NCI-H345 treated with DMSO at 0.1 percent for 48 hours (cell line): ENCODE measurements around the gene IQCE.

Experiments
- DNase-seq: peaks from one replicate; lab custom pipeline; 2025; ENCODE audit not compliant: unreplicated experiment; lab: John Stamatoyannopoulos, UW

The IQCE gene

GRCh38 chr7:2520761-2521290, 38.0 kb upstream of the IQCE start:
- no peak for DNase-seq

- DNase-seq = no peak
Observed at GRCh38 chr7:2521341-2521745, 37.4 kb upstream of the IQCE start.

- DNase-seq = no peak
Observed at GRCh38 chr7:2521952-2522591, 36.7 kb upstream of the IQCE start.

GRCh38 chr7:2522780-2523433, 35.9 kb upstream of the IQCE start:
- DNase-seq = no peak

GRCh38 chr7:2523461-2523936, 35.3 kb upstream of the IQCE start:
- peak; percentile 84 for DNase-seq

DNA sequence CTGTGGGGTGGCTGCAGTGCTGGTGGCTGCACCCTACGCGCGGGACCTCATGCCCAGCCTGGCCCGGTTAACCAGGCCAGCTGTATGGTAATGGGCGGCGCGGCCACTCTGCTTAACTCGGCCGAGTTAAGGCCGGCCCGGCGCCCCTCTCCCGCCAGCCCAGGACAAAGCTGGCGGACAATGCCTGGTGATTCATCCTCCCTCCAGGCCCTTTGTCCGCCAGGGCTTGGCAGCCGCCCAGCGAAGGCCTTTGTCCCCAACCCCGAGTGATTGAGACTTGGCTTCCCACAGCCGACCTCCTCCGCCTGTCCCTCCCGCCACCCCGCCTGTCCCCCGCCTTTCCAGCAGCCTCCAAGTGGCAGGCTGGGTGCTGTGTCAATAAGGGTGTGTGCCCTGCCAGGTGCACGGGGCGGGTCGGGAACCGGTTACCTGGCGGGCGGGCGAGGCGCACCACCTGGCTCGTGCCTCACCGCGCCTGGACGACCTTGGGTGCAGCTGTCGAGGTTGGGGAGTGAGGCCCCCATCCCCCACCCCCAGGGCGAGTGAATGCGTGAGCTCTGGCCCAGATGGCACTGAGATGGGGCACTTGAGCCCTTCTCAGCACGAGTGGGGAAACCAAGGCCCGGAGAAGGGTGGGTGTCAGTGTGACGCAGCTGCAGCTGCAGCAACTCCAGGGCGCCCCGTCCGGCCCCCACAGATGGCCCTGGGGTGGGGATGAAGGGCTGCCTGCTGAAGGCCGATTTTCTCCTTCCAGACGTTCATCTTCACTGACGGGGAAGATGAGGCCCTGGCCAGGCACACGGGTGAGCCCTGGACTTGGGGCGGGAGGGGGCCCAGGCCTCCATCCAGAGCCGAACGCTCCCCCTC, 34.6 kb upstream of the IQCE start:
- peak; percentile 92 for DNase-seq

GRCh38 chr7:2524808-2525657, 33.7 kb upstream of the IQCE start:
- DNase-seq = peak; percentile 59

GRCh38 chr7:2525658-2526630, 32.8 kb upstream of the IQCE start:
- peak; percentile 61 for DNase-seq

GRCh38 chr7:2526659-2527504, 31.9 kb upstream of the IQCE start:
- DNase-seq = no peak

DNA sequence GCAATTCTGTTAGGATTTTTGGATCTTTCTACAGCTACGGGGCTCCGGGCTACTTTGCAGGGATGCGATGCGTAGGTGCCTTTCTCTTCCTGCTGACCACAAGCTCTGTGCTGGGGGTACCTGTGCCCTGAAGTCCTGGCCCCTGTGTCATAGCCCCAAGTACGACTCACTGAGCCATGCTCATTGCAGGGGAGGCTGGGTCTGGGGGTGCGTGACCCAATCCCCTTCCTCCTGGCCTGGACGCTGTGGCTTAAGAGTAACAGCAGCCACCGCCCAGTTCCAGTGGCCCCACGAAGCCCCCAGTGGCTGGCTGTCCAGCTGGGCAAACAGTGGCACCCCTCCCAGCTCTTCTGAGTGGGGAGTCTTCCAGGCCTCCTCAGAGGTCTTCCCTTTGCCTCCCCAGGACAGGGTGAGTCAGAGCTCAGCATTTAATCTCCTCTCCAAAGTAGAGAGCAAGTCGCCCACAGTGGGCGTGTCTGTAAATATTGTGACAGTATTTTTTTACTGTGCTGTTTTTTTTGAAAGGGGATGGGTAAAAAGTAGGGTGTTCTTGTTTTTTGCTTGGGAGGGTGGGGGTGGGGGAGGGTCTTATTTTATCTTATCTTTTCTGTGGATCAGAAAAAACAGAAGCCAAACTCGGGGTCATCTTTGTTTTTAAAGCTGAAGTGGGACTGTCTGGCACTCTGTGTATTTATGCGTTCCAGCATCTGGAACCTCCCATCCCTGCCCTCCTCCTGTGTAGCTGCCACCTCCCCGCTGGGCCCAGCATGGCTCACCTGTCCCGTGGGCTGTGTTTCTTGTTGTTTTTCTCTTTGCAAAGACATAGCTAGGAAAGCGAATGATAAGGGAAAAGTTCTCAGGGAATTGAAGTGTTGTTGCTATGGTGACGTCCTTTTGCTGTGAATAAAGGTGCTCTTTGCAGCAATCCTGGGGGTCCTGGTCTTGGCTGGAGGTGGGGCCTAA, 31.0 kb upstream of the IQCE start:
- DNase-seq = peak; percentile 82

GRCh38 chr7:2528481-2529095, 30.2 kb upstream of the IQCE start:
- no peak for DNase-seq

DNA sequence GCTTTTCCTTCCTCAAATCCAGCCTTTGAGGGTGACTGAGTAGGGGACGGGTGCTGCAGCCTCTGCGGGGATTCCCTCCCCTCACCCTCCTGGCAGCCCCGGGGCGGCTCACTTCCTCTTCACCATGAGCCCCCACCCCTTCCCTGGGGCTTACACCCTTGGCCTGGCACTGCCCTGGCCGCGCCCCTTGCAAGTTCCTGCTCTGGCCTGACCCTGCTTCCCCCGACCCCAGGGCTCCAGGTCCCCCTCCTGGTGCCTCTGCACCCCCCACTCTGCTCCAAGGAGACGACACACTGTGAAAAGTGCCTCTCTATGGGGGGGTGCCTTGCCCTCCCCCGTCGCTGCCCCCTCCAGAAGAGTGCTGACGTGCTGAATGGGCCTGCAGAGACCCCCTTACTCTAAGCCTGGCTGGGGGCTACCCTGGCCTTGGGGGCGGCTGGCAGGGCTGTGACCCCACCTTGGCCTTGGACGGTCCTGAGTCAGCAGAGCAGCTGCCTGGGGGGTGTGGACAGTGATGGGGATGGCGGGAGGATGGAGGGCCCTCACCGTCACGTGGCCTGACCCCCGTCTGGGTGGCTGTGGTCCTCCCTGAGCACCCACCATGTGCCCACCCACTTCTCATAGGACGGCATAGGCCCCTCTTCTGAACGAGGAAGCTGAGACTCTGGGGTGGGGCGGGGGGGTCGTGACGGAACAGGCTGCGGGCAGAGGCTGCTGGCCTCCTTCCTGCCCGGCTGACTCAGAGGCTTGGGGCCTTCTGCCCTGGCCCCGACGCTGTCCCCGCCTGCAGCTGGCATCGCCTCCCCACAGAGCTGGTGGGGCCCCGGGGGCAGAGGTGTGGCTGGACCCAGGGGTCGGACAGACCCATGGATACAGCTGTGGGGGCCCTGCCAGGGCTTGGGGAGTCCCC, 29.4 kb upstream of the IQCE start:
- no peak for DNase-seq

GRCh38 chr7:2530071-2530987, 28.4 kb upstream of the IQCE start:
- DNase-seq = no peak

GRCh38 chr7:2530994-2531795, 27.6 kb upstream of the IQCE start:
- peak; percentile 81 for DNase-seq
